ENCODE measurements around the gene ELFN1.

DNA sequence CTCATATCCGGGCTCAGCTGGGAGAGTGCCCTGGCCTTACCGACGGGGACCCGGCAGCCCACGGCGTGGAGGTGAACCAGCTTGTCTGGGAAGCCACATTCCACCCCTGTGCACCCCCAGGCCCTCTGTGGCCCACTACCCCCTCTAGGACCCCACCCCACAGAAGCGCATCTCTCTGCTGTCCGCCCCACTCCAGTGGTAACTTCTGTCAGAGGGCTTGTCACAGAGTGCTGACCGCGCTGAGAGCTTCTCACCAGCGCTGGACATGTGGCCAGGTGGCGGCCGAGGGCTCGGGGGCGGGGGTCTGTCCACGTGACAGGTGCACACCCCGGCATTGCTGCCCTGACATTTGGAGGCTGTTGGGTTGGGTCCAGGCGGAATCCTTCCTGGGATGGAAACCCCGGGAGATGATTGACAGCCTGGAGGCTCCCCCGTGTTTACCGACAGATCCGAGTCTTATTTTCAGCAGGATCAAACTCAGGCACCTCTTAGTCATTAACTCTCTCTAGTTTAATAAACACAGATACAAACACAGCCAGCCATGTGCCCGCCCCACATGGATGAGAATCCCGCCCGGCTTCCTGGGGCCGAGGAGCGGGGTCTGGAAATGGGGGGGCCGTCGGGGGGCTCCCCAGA is 5.1 kb downstream of the ELFN1 start:
- TF ChIP-seq, protein P1, sequence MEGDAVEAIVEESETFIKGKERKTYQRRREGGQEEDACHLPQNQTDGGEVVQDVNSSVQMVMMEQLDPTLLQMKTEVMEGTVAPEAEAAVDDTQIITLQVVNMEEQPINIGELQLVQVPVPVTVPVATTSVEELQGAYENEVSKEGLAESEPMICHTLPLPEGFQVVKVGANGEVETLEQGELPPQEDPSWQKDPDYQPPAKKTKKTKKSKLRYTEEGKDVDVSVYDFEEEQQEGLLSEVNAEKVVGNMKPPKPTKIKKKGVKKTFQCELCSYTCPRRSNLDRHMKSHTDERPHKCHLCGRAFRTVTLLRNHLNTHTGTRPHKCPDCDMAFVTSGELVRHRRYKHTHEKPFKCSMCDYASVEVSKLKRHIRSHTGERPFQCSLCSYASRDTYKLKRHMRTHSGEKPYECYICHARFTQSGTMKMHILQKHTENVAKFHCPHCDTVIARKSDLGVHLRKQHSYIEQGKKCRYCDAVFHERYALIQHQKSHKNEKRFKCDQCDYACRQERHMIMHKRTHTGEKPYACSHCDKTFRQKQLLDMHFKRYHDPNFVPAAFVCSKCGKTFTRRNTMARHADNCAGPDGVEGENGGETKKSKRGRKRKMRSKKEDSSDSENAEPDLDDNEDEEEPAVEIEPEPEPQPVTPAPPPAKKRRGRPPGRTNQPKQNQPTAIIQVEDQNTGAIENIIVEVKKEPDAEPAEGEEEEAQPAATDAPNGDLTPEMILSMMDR (IDR thresholded peaks at IDR 0.05; ENCODE audit: insufficient read depth, low read length): no peak
- no peak for TF ChIP-seq POLR2AphosphoS5 (IDR thresholded peaks at IDR 0.05; ENCODE audit: low read depth)
- no peak for TF ChIP-seq GABPA (IDR thresholded peaks at IDR 0.05; ENCODE audit: low read depth)
- TF ChIP-seq, protein P2, sequence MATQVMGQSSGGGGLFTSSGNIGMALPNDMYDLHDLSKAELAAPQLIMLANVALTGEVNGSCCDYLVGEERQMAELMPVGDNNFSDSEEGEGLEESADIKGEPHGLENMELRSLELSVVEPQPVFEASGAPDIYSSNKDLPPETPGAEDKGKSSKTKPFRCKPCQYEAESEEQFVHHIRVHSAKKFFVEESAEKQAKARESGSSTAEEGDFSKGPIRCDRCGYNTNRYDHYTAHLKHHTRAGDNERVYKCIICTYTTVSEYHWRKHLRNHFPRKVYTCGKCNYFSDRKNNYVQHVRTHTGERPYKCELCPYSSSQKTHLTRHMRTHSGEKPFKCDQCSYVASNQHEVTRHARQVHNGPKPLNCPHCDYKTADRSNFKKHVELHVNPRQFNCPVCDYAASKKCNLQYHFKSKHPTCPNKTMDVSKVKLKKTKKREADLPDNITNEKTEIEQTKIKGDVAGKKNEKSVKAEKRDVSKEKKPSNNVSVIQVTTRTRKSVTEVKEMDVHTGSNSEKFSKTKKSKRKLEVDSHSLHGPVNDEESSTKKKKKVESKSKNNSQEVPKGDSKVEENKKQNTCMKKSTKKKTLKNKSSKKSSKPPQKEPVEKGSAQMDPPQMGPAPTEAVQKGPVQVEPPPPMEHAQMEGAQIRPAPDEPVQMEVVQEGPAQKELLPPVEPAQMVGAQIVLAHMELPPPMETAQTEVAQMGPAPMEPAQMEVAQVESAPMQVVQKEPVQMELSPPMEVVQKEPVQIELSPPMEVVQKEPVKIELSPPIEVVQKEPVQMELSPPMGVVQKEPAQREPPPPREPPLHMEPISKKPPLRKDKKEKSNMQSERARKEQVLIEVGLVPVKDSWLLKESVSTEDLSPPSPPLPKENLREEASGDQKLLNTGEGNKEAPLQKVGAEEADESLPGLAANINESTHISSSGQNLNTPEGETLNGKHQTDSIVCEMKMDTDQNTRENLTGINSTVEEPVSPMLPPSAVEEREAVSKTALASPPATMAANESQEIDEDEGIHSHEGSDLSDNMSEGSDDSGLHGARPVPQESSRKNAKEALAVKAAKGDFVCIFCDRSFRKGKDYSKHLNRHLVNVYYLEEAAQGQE (IDR thresholded peaks at IDR 0.05; ENCODE audit: insufficient replicate concordance, low read depth): no peak
- TF ChIP-seq SPI1 (IDR thresholded peaks at IDR 0.05; ENCODE audit: borderline replicate concordance, low read depth): no peak
